Spleen (tissue), 11 donors: ENCODE measurements around the gene G3BP2. TPM values are rescaled to one million over a fixed set of nuclear protein-coding genes. Genes with fewer than 3 reads are reported as not detected.

Experiments
- DNase-seq: peaks from one replicate; pipeline ENCODE4 v3.0.0-alpha.2; 2020
- H3K27ac ChIP-seq, 8 donors: fragments of 200-600 bp; sonication (generic) in 7 of 8; 1 replicate in 4 of 8; 2 replicates in 4 of 8; pipeline versions ENCODE4 v1.5.0 to v1.8.0; 2016 to 2021; ENCODE audit warnings: inconsistent platforms in 4 of 8, mild to moderate bottlenecking in 4 of 8, moderate library complexity in 1 of 8
- H3K27me3 ChIP-seq, 7 donors: fragments of 200-600 bp; sonication (generic) in 6 of 7; replicated peaks in 1 of 7; 1 replicate in 4 of 7; 2 replicates in 3 of 7; pipeline versions ENCODE4 v1.5.0 to v1.8.0; 2016 to 2021; ENCODE audit warnings: inconsistent platforms in 3 of 7, mild to moderate bottlenecking in 1 of 7
- H3K36me3 ChIP-seq, 6 donors: fragments of 200-600 bp; sonication (generic) in 5 of 6; 1 replicate in 4 of 6; 2 replicates in 2 of 6; pipeline versions ENCODE4 v1.5.0 to v1.8.0; 2016 to 2021; ENCODE audit warnings: inconsistent platforms in 2 of 6
- H3K4me1 ChIP-seq, 6 donors: fragments of 200-600 bp; sonication (generic) in 5 of 6; 1 replicate in 3 of 6; 2 replicates in 3 of 6; pipeline versions ENCODE4 v1.5.0 to v1.8.0; 2016 to 2021; ENCODE audit warnings: inconsistent platforms in 3 of 6
- H3K4me3 ChIP-seq, 8 donors: fragments of 200-600 bp; sonication (generic) in 7 of 8; 1 replicate in 4 of 8; 2 replicates in 4 of 8; pipeline versions ENCODE4 v1.5.0 to v1.8.0; 2016 to 2021; ENCODE audit warnings: inconsistent platforms in 4 of 8, mild to moderate bottlenecking in 4 of 8, moderate library complexity in 2 of 8
- H3K9me3 ChIP-seq, 8 donors: fragments of 200-600 bp; sonication (generic) in 7 of 8; 1 replicate in 4 of 8; 2 replicates in 4 of 8; pipeline versions ENCODE4 v1.5.0 to v1.8.0; 2016 to 2021; ENCODE audit warnings: inconsistent platforms in 4 of 8
- CTCF ChIP-seq, 11 experiments: fragments of 200-600 bp in 7 of 11; fragments of 450-650 bp in 4 of 11; sonication (generic) in 4 of 11; IDR thresholded peaks in 8 of 11; conservative IDR thresholded peaks in 3 of 11; 1 replicate in 7 of 11; 2 replicates in 4 of 11; pipeline versions ENCODE4 v1.4.0 to v1.8.0; 2016 to 2021; ENCODE audit warnings: antibody characterized with exemption in 11 of 11, inconsistent platforms in 4 of 11, mild to moderate bottlenecking in 1 of 11
- POLR2A ChIP-seq, 3 donors: fragments of 450-650 bp; IDR thresholded peaks; one replicate each; pipeline ENCODE4 v1.5.1; 2017; ENCODE audit warnings: antibody characterized with exemption in 3 of 3, mild to moderate bottlenecking in 1 of 3
- POLR2AphosphoS5 ChIP-seq, 3 donors: sonication (generic); formaldehyde crosslinking; IDR thresholded peaks; one replicate each; pipeline ENCODE4 v1.5.1; 2017; ENCODE audit warnings: antibody characterized with exemption in 3 of 3
- WGBS, 5 donors: extraction: QIAGEN DNeasy Blood & Tissue Kit in 3 of 5; methylation state at CpG; one replicate each; pipeline versions ENCODE4 v1.1.5 to v1.1.7; 2013 to 2018; 5-methylcytosine and 5-hydroxymethylcytosine counted together
- intact Hi-C: fragments of 100-400 bp; cut with DNase I; formaldehyde crosslinking; loops from one replicate; pipeline ENCODE4 v1.15.0; 2023; ENCODE audit warnings: low total_unique reads
- polyA plus RNA-seq, 3 donors: library from polyadenylated mRNA; stranded (reverse); fragments of 200-250 nt; gene quantifications; one replicate each; pipeline ENCODE4 v1.2.1, GENCODE V29; 2013
- total RNA-seq, 7 donors: library from RNA; depleted of rRNA in 3 of 7; stranded (reverse); fragments of >200 nt in 3 of 7; fragmentation: NEBNext Ultra II Directional in 4 of 7; extraction: Animal tissue kit (Norgen Biotek cat#: 25700) in 4 of 7; gene quantifications; one replicate each; pipeline versions ENCODE4 v1.1.0 to v1.2.1, GENCODE V29; 2016 to 2021
- donor health status: healthy with polysubstance abuse.
- donor health status: DM: no; HTN: no; CAD: no; lungs with moderate emphysema.
- donor health status: DM: no; HTN: no; CAD: no.
- donor health status: Bipolar disorder and iron deficiency.
- donor health status: healthy.
- donor health status: DM: no; HTN: no; CAD: no.
- donor health status: DM: yes; HTN: yes; CAD: no.

Gene G3BP2
- total and polyA plus RNA-seq, 10 donors: 15.2 to 113 (median 102) TPM

GRCh38 chr4:75634951-75635350 is 38.3 kb downstream of the G3BP2 start:
- no peaks in the 10 kb centered on the region for H3K27me3 ChIP-seq
- H3K36me3 ChIP-seq: peaks cover 0 to 3% (median 0%) of the 10 kb centered on the region in 6 donors
- no peak for DNase-seq
- TF ChIP-seq POLR2A (IDR thresholded peaks at IDR 0.05) (no peak), CTCF (IDR thresholded peaks at IDR 0.05 in 8 of 11, conservative IDR thresholded peaks at IDR 0.05 in 3 of 11) (no peak), POLR2AphosphoS5 (IDR thresholded peaks at IDR 0.05) (no peak)
- no peak overlapping the region for H3K4me3 ChIP-seq
- no peak overlapping the region for H3K27ac ChIP-seq
- intact Hi-C loops: no loop called here
- 77 to 95% (median 89%) methylated on average over 2 of the region's 2 CpGs for WGBS, 5 donors
- H3K9me3 ChIP-seq: no peaks in the 10 kb centered on the region
- H3K4me1 ChIP-seq: peaks cover 0 to 13% (median 10%) of the 10 kb centered on the region in 6 donors

GRCh38 chr4:75634281-75634680 is 38.9 kb downstream of the G3BP2 start:
- no peaks in the 10 kb centered on the region for H3K36me3 ChIP-seq
- H3K27ac ChIP-seq: no peak overlapping the region
- no peaks in the 10 kb centered on the region for H3K27me3 ChIP-seq
- no peak for DNase-seq
- H3K9me3 ChIP-seq: no peaks in the 10 kb centered on the region
- 90 to 98% (median 94%) methylated on average over 3 of the region's 3 CpGs for WGBS, 5 donors
- peaks cover 0 to 15% (median 11%) of the 10 kb centered on the region in 6 donors for H3K4me1 ChIP-seq
- no peak overlapping the region for H3K4me3 ChIP-seq
- TF ChIP-seq POLR2AphosphoS5 (IDR thresholded peaks at IDR 0.05) (no peak), POLR2A (IDR thresholded peaks at IDR 0.05) (no peak), CTCF (IDR thresholded peaks at IDR 0.05 in 8 of 11, conservative IDR thresholded peaks at IDR 0.05 in 3 of 11) (no peak)
- intact Hi-C loops: no loop called here

GRCh38 chr4:75633846-75634245 is 39.4 kb downstream of the G3BP2 start:
- intact Hi-C loops: no loop called here
- DNase-seq: no peak
- Histone ChIP-seq H3K36me3 (no peaks in the 10 kb centered on the region), H3K9me3 (no peaks in the 10 kb centered on the region), H3K4me3 (no peak overlapping the region), H3K4me1 (peaks cover 0 to 15% (median 11%) of the 10 kb centered on the region in 6 donors), H3K27me3 (no peaks in the 10 kb centered on the region), H3K27ac (no peak overlapping the region)
- no peak for TF ChIP-seq POLR2AphosphoS5 (IDR thresholded peaks at IDR 0.05)
- no peak for TF ChIP-seq POLR2A (IDR thresholded peaks at IDR 0.05)
- no peak for TF ChIP-seq CTCF (IDR thresholded peaks at IDR 0.05 in 8 of 11, conservative IDR thresholded peaks at IDR 0.05 in 3 of 11)
- WGBS, 5 donors: 59 to 77% (median 69%) methylated on average over 2 of the region's 2 CpGs

GRCh38 chr4:75630937-75631329 is 42.3 kb downstream of the G3BP2 start:
- Histone ChIP-seq H3K4me1 (peaks cover 0 to 15% (median 11%) of the 10 kb centered on the region in 6 donors), H3K36me3 (no peaks in the 10 kb centered on the region), H3K27me3 (no peaks in the 10 kb centered on the region), H3K9me3 (no peaks in the 10 kb centered on the region), H3K27ac (peak overlapping the region in 3 of 8 donors; percentile 26 to 45 (median 36)), H3K4me3 (peak overlapping the region; percentile 50 to 81 (median 62))
- intact Hi-C loops: no loop called here
- no peak for DNase-seq
- TF ChIP-seq POLR2AphosphoS5 (IDR thresholded peaks at IDR 0.05) (no peak), POLR2A (IDR thresholded peaks at IDR 0.05) (no peak), CTCF (IDR thresholded peaks at IDR 0.05 in 8 of 11, conservative IDR thresholded peaks at IDR 0.05 in 3 of 11) (no peak)
- 57 to 70% (median 64%) methylated on average over 9 of the region's 9 CpGs for WGBS, 5 donors
